ENCODE measurements around the gene CHTF18. TPM values are rescaled to one million over a fixed set of nuclear protein-coding genes. Genes with fewer than 3 reads are reported as not detected.

The CHTF18 gene
- total and polyA plus RNA-seq, 2 donors (not counting 3 experiments of a cell fraction or from before 2014, with no cell fraction given), result 33.0 to 69.5 TPM

GRCh38 chr16:792221-792995 is 4.0 kb downstream of the CHTF18 start:
- no TSS peak for BruUV-seq (replicated peaks)
- H3K79me2 ChIP-seq (ENCODE audit: control insufficient read depth, insufficient read depth, low read length), result peaks cover 17% of the 10 kb centered on the region
- H2AFZ ChIP-seq (ENCODE audit: low read depth, low read length), result no peak overlapping the region
- peaks cover 7% of the 10 kb centered on the region for H3K4me1 ChIP-seq (ENCODE audit: control insufficient read depth, extremely low read depth, insufficient read depth, low read length)
- no peaks in the 10 kb centered on the region for H3K27me3 ChIP-seq (ENCODE audit: control insufficient read depth in 2 of 2, insufficient read depth in 2 of 2, low read length in 2 of 2)
- H3K27ac ChIP-seq (ENCODE audit: insufficient read depth, low read depth, low read length), result no peak overlapping the region
- intact Hi-C loops (cut with micrococcal nuclease) (no loop called here), dilution Hi-C loops (cut with MboI; ENCODE audit: extremely low pct_ligation_motif_present, low sequenced_read_pairs) (no loop called here)
- no peaks in the 10 kb centered on the region for H4K20me1 ChIP-seq (replicated peaks; ENCODE audit: control insufficient read depth, extremely low read depth, insufficient read depth, low read length)
- no peak for FAIRE-seq
- H3K9ac ChIP-seq (replicated peaks; ENCODE audit: extremely low read depth, insufficient read depth, low read length), result no peak overlapping the region
- no peaks in the 10 kb centered on the region for H3K9me1 ChIP-seq (replicated peaks; ENCODE audit: control insufficient read depth, extremely low read depth, insufficient read depth, low read length)
- POLR2A ChIA-PET, result no interaction called here
- TF ChIP-seq JUN (IDR thresholded peaks at IDR 0.05; ENCODE audit: borderline replicate concordance, insufficient read depth, insufficient read length, low read depth) (no peak), POLR2A (IDR thresholded peaks at IDR 0.05; ENCODE audit: low read depth, low read length) (no peak), CTCF (IDR thresholded peaks at IDR 0.05; ENCODE audit: extremely low read depth in 1 of 2, insufficient read depth in 1 of 2, low read depth in 1 of 2, low read length in 2 of 2) (no peak), POLR2AphosphoS5 (IDR thresholded peaks at IDR 0.05; ENCODE audit: insufficient read depth, low read depth, low read length) (no peak), GATA2 (IDR thresholded peaks at IDR 0.05; ENCODE audit: insufficient read depth, insufficient read length, low read depth, low read length) (no peak)
- H3K4me2 ChIP-seq (ENCODE audit: insufficient read depth, low read length), result no peak overlapping the region
- DNase-seq (ENCODE audit: low read depth, low spot score), result no peak
- H3K4me3 ChIP-seq (replicated peaks in 1 of 3; ENCODE audit: insufficient read depth in 1 of 3, low read depth in 1 of 3, low read length in 3 of 3), result no peak overlapping the region
- H3K9me3 ChIP-seq (replicated peaks; ENCODE audit: control insufficient read depth, insufficient read depth, low read length), result no peaks in the 10 kb centered on the region
- no peaks in the 10 kb centered on the region for H3K36me3 ChIP-seq (ENCODE audit: control insufficient read depth in 2 of 2, extremely low read depth in 1 of 2, insufficient read depth in 2 of 2, low read length in 2 of 2)
- CTCF ChIA-PET, result no interaction called here

- BruUV-seq (replicated peaks), result no TSS peak
- no peaks in the 10 kb centered on the region for H3K9me1 ChIP-seq (replicated peaks; ENCODE audit: control insufficient read depth, extremely low read depth, insufficient read depth, low read length)
- no peaks in the 10 kb centered on the region for H3K9me3 ChIP-seq (replicated peaks; ENCODE audit: control insufficient read depth, insufficient read depth, low read length)
- H3K9ac ChIP-seq (replicated peaks; ENCODE audit: extremely low read depth, insufficient read depth, low read length), result no peak overlapping the region
- TF ChIP-seq CTCF (IDR thresholded peaks at IDR 0.05; ENCODE audit: extremely low read depth in 1 of 2, insufficient read depth in 1 of 2, low read depth in 1 of 2, low read length in 2 of 2) (no peak), EZH2 (IDR thresholded peaks at IDR 0.05; ENCODE audit: borderline replicate concordance, low read depth, low read length, severe bottlenecking) (no peak), MAX (IDR thresholded peaks at IDR 0.05; ENCODE audit: insufficient read depth, insufficient read length) (no peak), POLR2AphosphoS5 (IDR thresholded peaks at IDR 0.05; ENCODE audit: insufficient read depth, low read depth, low read length) (no peak), JUN (IDR thresholded peaks at IDR 0.05; ENCODE audit: borderline replicate concordance, insufficient read depth, insufficient read length, low read depth) (no peak), FOS (IDR thresholded peaks at IDR 0.05; ENCODE audit: borderline replicate concordance, insufficient read depth, low read length) (no peak), GATA2 (IDR thresholded peaks at IDR 0.05; ENCODE audit: insufficient read depth, insufficient read length, low read depth, low read length) (no peak), POLR2A (IDR thresholded peaks at IDR 0.05; ENCODE audit: low read depth, low read length) (no peak), MYC (IDR thresholded peaks at IDR 0.05; ENCODE audit: low read depth, low read length) (no peak)
- no peak overlapping the region for H3K27ac ChIP-seq (ENCODE audit: insufficient read depth, low read depth, low read length)
- H3K36me3 ChIP-seq (ENCODE audit: control insufficient read depth in 2 of 2, extremely low read depth in 1 of 2, insufficient read depth in 2 of 2, low read length in 2 of 2), result no peaks in the 10 kb centered on the region
- no peaks in the 10 kb centered on the region for H4K20me1 ChIP-seq (replicated peaks; ENCODE audit: control insufficient read depth, extremely low read depth, insufficient read depth, low read length)
- dilution Hi-C loops (cut with MboI; ENCODE audit: extremely low pct_ligation_motif_present, low sequenced_read_pairs), result no loop called here
- intact Hi-C loops (cut with micrococcal nuclease), result no loop called here
- peaks cover 5% of the 10 kb centered on the region for H3K4me1 ChIP-seq (ENCODE audit: control insufficient read depth, extremely low read depth, insufficient read depth, low read length)
- peaks cover 11% of the 10 kb centered on the region for H3K79me2 ChIP-seq (ENCODE audit: control insufficient read depth, insufficient read depth, low read length)
- H2AFZ ChIP-seq (ENCODE audit: low read depth, low read length), result no peak overlapping the region
- H3K27me3 ChIP-seq (ENCODE audit: control insufficient read depth in 2 of 2, insufficient read depth in 2 of 2, low read length in 2 of 2), result no peaks in the 10 kb centered on the region
- POLR2A ChIA-PET, result no interaction called here
- no peak for FAIRE-seq
- no peak for DNase-seq (ENCODE audit: low read depth, low spot score)
- H3K4me2 ChIP-seq (ENCODE audit: insufficient read depth, low read length), result no peak overlapping the region
- H3K4me3 ChIP-seq (replicated peaks in 1 of 3; ENCODE audit: insufficient read depth in 1 of 3, low read depth in 1 of 3, low read length in 3 of 3), result no peak overlapping the region
- CTCF ChIA-PET, result no interaction called here
These were observed 5.0 kb downstream of the CHTF18 start for GRCh38 chr16:793414-793813.

All from endothelial cell of umbilical vein (primary cell).